Gastrocnemius medialis (tissue), 4 donors: ENCODE data around the gene DDR1. TPM values are rescaled to one million over a fixed set of nuclear protein-coding genes. Genes with fewer than 3 reads are reported as not detected.
"Not testable (repeated sequence)": the region's sequence is repeated elsewhere in the genome, so short reads cannot be mapped to it uniquely, and the experiment has no call there.

Experiments used
- ATAC-seq, 2 donors: fragments of 150-250 bp; one replicate each; pipeline ENCODE4 v1.9.1; 2016
- DNase-seq, 2 donors: peaks; one replicate each; pipeline ENCODE4 v3.0.0-alpha.2; 2019
- H3K27ac ChIP-seq, 4 donors: fragments of 200-600 bp; sonication (generic); 1 replicate in 1 of 4; 2 replicates in 3 of 4; pipeline ENCODE4 v1.5.1; 2016 to 2018; ENCODE audit warnings: mild to moderate bottlenecking in 2 of 4, moderate library complexity in 1 of 4
- H3K27me3 ChIP-seq, 3 donors: fragments of 200-600 bp; sonication (generic) in 2 of 3; 1 replicate in 1 of 3; 2 replicates in 2 of 3; pipeline versions ENCODE4 v1.5.1 to v1.6.0; 2016 to 2019; ENCODE audit warnings: mild to moderate bottlenecking in 1 of 3, moderate library complexity in 1 of 3
- H3K36me3 ChIP-seq, 2 donors: fragments of 200-600 bp; sonication (generic) in 1 of 2; one replicate each; pipeline ENCODE4 v1.5.1; 2017 to 2018
- H3K4me1 ChIP-seq, 2 donors: fragments of 200-600 bp; sonication (generic) in 1 of 2; one replicate each; pipeline ENCODE4 v1.5.1; 2016 to 2017; ENCODE audit warnings: mild to moderate bottlenecking in 2 of 2
- H3K4me3 ChIP-seq, 4 donors: fragments of 200-600 bp; sonication (generic) in 3 of 4; 1 replicate in 1 of 4; 2 replicates in 3 of 4; pipeline ENCODE4 v1.5.1; 2016 to 2019; ENCODE audit warnings: mild to moderate bottlenecking in 2 of 4
- H3K9me3 ChIP-seq, 3 donors: fragments of 200-600 bp; sonication (generic) in 2 of 3; 1 replicate in 1 of 3; 2 replicates in 2 of 3; pipeline ENCODE4 v1.5.1; 2016 to 2019
- CTCF ChIP-seq, 5 experiments: fragments of 450-650 bp in 3 of 5; fragments of 200-600 bp in 2 of 5; sonication (generic) in 2 of 5; IDR thresholded peaks in 4 of 5; conservative IDR thresholded peaks in 1 of 5; 1 replicate in 4 of 5; 2 replicates in 1 of 5; pipeline ENCODE4 v1.5.1; 2016 to 2019; ENCODE audit warnings: antibody characterized with exemption in 5 of 5, mild to moderate bottlenecking in 3 of 5, moderate library complexity in 3 of 5
- POLR2A ChIP-seq, 2 donors: fragments of 450-650 bp; IDR thresholded peaks; one replicate each; pipeline ENCODE4 v1.6.1; 2017; ENCODE audit warnings: antibody characterized with exemption in 2 of 2, mild to moderate bottlenecking in 2 of 2, moderate library complexity in 2 of 2
- in situ Hi-C, 4 donors: fragments of 200-750 bp; cut with MboI; loops; one replicate each; pipeline versions ENCODE4 v1.15.0 to v1.8.0; 2017; ENCODE audit warnings: low sequenced_read_pairs in 4 of 4
- intact Hi-C: fragments of 100-400 bp; cut with DNase I; formaldehyde crosslinking; loops from one replicate; pipeline ENCODE4 v1.15.1; 2023; ENCODE audit warnings: low total_unique reads
- total RNA-seq, 4 donors: library from RNA; depleted of rRNA; stranded (reverse); fragments of >200 nt; gene quantifications; one replicate each; pipeline versions ENCODE4 v1.1.0 to v1.2.3, GENCODE V29; 2016

The DDR1 gene
- total RNA-seq, 4 donors from 2014 or later: 20.0 to 62.2 (median 59.3) TPM

GRCh38 chr6:30902709-30903108 is 18.4 kb downstream of the DDR1 start:
- no peak overlapping the region for H3K27ac ChIP-seq
- TF ChIP-seq CTCF (IDR thresholded peaks at IDR 0.05 in 4 of 5, conservative IDR thresholded peaks at IDR 0.05 in 1 of 5) (no peak), POLR2A (IDR thresholded peaks at IDR 0.05) (no peak)

GRCh38 chr6:30903236-30903635 is 18.9 kb downstream of the DDR1 start:
- Histone ChIP-seq H3K27me3 (no peaks in the 10 kb centered on the region), H3K9me3 (no peaks in the 10 kb centered on the region), H3K4me3 (no peak overlapping the region), H3K36me3 (peaks cover 0 to 14% of the 10 kb centered on the region in 2 donors), H3K27ac (no peak overlapping the region), H3K4me1 (peaks cover 0 to 2% of the 10 kb centered on the region in 2 donors)
- DNase-seq (no peak), ATAC-seq (no peak)
- intact Hi-C loops: no loop called here
- in situ Hi-C loops: no loop called here
- TF ChIP-seq CTCF (IDR thresholded peaks at IDR 0.05 in 4 of 5, conservative IDR thresholded peaks at IDR 0.05 in 1 of 5) (no peak), POLR2A (IDR thresholded peaks at IDR 0.05) (no peak)

More at GRCh38 chr6:30902709-30903108, 18.4 kb downstream of the DDR1 start:
- intact Hi-C loops (no loop called here), in situ Hi-C loops (no loop called here)
- Histone ChIP-seq H3K4me3 (no peak overlapping the region), H3K27me3 (no peaks in the 10 kb centered on the region), H3K4me1 (peaks cover 0 to 2% of the 10 kb centered on the region in 2 donors), H3K9me3 (no peaks in the 10 kb centered on the region), H3K36me3 (peaks cover 0 to 19% of the 10 kb centered on the region in 2 donors)
- no peak for DNase-seq
- ATAC-seq: no peak

- peak overlapping the region; percentile 69 to 88 (median 81) for H3K27ac ChIP-seq
- in situ Hi-C loops, ATAC-seq: not testable (repeated sequence)
These were observed 23.0 kb downstream of the DDR1 start for GRCh38 chr6:30907290-30907757.

DNA sequence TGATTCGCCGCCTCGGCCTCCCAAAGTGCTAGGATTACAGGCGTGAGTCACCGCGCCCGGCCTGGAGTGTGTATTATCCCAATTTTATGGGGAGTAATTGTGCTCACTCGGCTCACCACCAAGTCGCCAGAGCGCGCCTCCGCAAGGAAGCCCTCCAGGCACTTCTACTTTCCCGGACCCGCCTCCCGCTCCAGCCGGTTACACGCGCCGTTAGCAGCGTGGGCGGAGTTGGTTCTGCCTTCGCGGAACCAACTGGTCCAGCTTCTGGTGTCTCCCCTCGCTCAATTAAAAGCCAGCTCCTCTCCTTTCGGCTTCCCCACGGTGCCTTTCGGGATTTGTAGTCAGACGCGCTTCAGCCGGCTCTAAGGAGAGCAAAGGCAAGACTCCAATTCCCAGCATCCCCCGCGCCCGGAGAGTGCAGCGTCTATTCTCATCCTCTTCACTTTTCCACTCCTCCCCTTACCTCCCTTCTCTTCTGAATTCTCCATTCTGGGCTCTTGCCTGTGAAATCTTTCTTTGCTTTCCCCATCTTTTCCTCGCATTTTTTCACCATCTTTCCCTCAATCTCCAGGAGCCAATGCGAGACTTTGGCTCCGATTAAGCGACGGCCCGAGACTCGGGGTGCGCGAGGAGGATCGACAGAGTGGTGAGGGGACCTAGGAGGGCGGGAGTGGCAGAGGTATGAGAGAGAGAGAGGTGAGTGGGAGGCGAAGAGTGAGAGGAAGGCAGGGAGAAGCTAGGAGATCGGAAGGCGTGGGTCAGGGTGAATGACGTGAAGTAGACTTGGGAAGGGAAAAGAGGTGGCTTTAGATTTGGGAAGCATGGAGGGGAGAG is 23.7 kb downstream of the DDR1 start, which contains the start of gene GTF2H4:
Gene GTF2H4 (plus strand): TSS at position 450 of the 834 bp plus-strand sequence.
- peaks cover 0 to 23% of the 10 kb centered on the region in 2 donors for H3K36me3 ChIP-seq
- DNase-seq: peak; percentile 94 to 97
- H3K9me3 ChIP-seq: no peaks in the 10 kb centered on the region
- in situ Hi-C loops (no loop called here), intact Hi-C loops (loop anchor here (1.0 kb wide), 1 partner anchor 22 kb away; no protein-coding TSS in a partner anchor)
- peak within 1 kb of the TSS; percentile 87 to 98 (median 94) for H3K4me3 ChIP-seq
- TF ChIP-seq POLR2A (IDR thresholded peaks at IDR 0.05) (peak in 1 of 2 donors; percentile 45), CTCF (IDR thresholded peaks at IDR 0.05 in 4 of 5, conservative IDR thresholded peaks at IDR 0.05 in 1 of 5) (peak in 1 of 5 experiments; percentile 7)
- H3K4me1 ChIP-seq: peaks cover 10 to 15% of the 10 kb centered on the region in 2 donors
- no peaks in the 10 kb centered on the region for H3K27me3 ChIP-seq
- peak; percentile 99 to 100 for ATAC-seq
- H3K27ac ChIP-seq: peak within 1 kb of the TSS; percentile 72 to 88 (median 81)

More at GRCh38 chr6:30907290-30907757, 23.0 kb downstream of the DDR1 start:
- intact Hi-C loops, H3K9me3 ChIP-seq, DNase-seq, H3K27me3 ChIP-seq: not testable (repeated sequence)
- peak overlapping the region; percentile 87 to 98 (median 94) for H3K4me3 ChIP-seq
- H3K36me3 ChIP-seq: peaks cover 0 to 23% of the 10 kb centered on the region in 2 donors
- H3K4me1 ChIP-seq: peaks cover 10 to 13% of the 10 kb centered on the region in 2 donors

- no peak for DNase-seq
- H3K9me3 ChIP-seq: no peaks in the 10 kb centered on the region
- peaks cover 0 to 23% of the 10 kb centered on the region in 2 donors for H3K36me3 ChIP-seq
- peaks cover 10 to 22% of the 10 kb centered on the region in 2 donors for H3K4me1 ChIP-seq
- TF ChIP-seq CTCF (IDR thresholded peaks at IDR 0.05 in 4 of 5, conservative IDR thresholded peaks at IDR 0.05 in 1 of 5) (no peak), POLR2A (IDR thresholded peaks at IDR 0.05) (no peak)
- H3K4me3 ChIP-seq: peak overlapping the region; percentile 87 to 98 (median 94)
- intact Hi-C loops (loop anchor here (1.0 kb wide), 1 partner anchor 22 kb away; no protein-coding TSS in a partner anchor), in situ Hi-C loops (no loop called here)
- no peaks in the 10 kb centered on the region for H3K27me3 ChIP-seq
- ATAC-seq: no peak
- peak overlapping the region; percentile 72 to 88 (median 81) for H3K27ac ChIP-seq
These were observed 24.4 kb downstream of the DDR1 start for GRCh38 chr6:30908700-30909099.

GRCh38 chr6:30910473-30910872 is 26.2 kb downstream of the DDR1 start:
- not testable (repeated sequence) for ATAC-seq, H3K9me3 ChIP-seq, H3K4me3 ChIP-seq, H3K27ac ChIP-seq, DNase-seq, H3K27me3 ChIP-seq
- Histone ChIP-seq H3K4me1 (peaks cover 21 to 31% of the 10 kb centered on the region in 2 donors), H3K36me3 (peaks cover 0 to 23% of the 10 kb centered on the region in 2 donors)
- intact Hi-C loops: loop anchor here (5.0 to 10.0 kb wide), 4 partner anchors 33 to 284 kb away; partner anchors contain the start of genes DHX16, FLOT1 and IER3
- in situ Hi-C loops: loop anchor here in 3 of 4 donors (10.0 kb wide), 2 partner anchors 134 to 164 kb away; no protein-coding TSS in a partner anchor
